MM.1S (cell line): ENCODE results near the gene EPHA5.

ENCODE experiments used
- EZH2phosphoT487 ChIP-seq: fragments of 300-600 bp; sonication (generic); IDR thresholded peaks from 2 replicates; pipeline ENCODE4 v1.6.1; 2018; ENCODE audit warnings: antibody characterized with exemption, low read length
- TF ChIP-seq, protein P1 (sequence below): fragments of 300-600 bp; sonication (generic); IDR thresholded peaks from 2 replicates; pipeline ENCODE4 v1.5.1; 2016; ENCODE audit warnings: antibody characterized with exemption, low read length, mixed read lengths

DNA sequence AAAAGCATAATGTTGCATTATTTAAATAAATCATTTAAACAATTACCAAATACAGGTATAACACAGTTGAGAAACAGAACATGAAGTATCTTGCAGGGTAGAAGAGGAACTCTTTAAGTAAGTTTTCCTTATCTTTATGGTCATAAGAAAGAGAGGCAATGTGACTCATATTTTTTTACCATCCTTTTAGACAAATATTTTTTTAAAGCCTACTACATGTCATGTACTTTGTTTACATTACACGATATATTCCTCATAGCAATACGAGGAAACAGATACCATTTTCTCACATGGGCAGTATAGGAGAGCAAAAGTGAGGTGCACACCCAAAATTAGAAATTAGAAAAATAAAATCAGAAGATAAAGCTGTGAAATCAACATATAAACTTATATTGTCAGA is 49.3 kb upstream of the EPHA5 start:
- TF ChIP-seq, protein P1, sequence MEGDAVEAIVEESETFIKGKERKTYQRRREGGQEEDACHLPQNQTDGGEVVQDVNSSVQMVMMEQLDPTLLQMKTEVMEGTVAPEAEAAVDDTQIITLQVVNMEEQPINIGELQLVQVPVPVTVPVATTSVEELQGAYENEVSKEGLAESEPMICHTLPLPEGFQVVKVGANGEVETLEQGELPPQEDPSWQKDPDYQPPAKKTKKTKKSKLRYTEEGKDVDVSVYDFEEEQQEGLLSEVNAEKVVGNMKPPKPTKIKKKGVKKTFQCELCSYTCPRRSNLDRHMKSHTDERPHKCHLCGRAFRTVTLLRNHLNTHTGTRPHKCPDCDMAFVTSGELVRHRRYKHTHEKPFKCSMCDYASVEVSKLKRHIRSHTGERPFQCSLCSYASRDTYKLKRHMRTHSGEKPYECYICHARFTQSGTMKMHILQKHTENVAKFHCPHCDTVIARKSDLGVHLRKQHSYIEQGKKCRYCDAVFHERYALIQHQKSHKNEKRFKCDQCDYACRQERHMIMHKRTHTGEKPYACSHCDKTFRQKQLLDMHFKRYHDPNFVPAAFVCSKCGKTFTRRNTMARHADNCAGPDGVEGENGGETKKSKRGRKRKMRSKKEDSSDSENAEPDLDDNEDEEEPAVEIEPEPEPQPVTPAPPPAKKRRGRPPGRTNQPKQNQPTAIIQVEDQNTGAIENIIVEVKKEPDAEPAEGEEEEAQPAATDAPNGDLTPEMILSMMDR: no peak
- no peak for TF ChIP-seq EZH2phosphoT487
